Measurements from ENCODE around the gene TNFRSF9. TPM values are rescaled to one million over a fixed set of nuclear protein-coding genes. Genes with fewer than 3 reads are reported as not detected.
"Not testable (repeated sequence)": the region's sequence is repeated elsewhere in the genome, so short reads cannot be mapped to it uniquely, and the experiment has no call there.

The TNFRSF9 gene
- 0.13 TPM in 2 replicates for total RNA-seq

DNA sequence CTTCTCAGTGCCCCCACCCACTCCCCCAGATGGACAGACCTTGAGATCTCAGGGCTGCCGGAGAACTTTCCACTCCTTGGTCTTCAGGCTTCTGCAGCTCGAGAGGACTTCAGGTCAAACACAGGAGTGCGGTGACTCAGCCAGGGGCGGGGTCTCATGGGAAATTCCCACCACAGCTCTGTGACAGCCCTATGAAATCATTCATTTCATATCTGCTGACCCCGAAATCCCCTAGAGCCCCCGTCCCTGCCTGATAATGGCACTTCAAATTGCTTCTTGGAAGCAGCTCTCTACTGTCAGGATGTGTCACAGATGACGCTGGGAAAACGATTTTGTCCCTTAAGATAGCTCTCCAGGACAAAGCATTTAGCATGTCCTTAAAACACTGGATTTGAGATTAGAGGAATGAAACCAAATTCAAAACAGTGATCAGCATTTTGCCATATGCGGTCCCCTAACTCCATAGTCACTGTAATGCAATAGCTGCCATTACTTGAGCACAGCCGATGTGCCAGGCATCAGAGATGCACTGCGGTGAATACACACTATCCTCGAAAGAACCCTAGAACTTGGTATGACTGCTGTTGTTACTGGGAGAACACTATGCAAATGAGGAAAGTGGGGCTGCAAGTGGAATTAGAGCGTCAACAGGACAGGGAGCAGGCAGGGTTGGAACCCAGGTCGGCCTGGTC, at the start of gene TNFRSF9:
Gene TNFRSF9, minus strand, starts transcription at position 95 of the 692 bp plus-strand sequence. CDS start 845 bp downstream, outside the sequence.
- peak in 1 of 2 donors; percentile 58 for DNase-seq (ENCODE audit: low read depth in 2 of 2)

DNA sequence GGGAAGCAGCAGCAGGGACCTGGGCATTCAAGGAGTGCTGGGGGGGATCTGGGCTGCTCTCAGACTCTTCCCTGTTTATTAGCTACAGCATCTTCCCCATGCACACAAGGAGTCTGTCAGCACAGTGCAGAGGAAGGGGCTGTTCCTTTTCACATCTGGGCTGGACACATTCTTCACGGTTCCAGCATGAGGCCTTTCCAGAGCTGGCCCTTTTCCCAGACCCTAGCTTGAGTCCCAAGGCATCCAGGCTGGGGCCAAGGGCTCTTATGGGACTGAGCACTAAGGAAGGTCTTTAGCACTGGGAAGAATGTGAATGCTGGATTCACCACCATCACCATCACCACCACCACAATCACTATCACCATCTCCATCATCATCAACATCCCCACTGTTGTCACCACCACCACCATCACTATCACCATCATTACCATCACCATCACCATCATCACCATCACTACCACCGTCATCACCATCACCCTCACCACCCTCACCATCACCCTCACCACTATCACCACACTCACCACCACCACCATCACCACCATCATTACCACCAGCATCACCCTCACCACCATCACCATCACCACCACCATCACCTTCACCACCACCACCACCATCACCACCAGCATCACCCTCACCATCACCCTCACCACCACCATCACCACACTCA, 49.3 kb upstream of the TNFRSF9 start:
- DNase-seq (ENCODE audit: low read depth in 2 of 2), result no peak

DNA sequence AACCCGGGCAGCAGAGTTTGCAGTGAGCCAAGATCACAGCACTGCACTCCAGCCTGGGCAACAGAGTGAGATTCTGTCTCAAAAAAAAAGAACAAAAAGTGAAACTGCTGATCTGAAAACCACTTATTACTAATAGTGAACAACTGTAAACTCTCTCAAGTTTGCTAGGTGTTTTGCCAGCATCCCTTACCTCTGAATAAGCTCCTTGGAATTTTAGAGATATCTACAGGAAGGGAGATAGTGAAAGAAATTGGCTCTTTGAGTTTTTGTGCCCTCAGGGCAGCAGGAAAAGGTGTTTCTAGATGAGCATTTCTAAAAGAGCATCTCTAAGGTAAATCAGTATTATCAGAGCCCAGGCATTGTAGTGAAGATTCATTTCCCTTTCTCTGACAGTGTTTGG, 47.9 kb upstream of the TNFRSF9 start:
- DNase-seq (ENCODE audit: low read depth in 2 of 2), result no peak

DNA sequence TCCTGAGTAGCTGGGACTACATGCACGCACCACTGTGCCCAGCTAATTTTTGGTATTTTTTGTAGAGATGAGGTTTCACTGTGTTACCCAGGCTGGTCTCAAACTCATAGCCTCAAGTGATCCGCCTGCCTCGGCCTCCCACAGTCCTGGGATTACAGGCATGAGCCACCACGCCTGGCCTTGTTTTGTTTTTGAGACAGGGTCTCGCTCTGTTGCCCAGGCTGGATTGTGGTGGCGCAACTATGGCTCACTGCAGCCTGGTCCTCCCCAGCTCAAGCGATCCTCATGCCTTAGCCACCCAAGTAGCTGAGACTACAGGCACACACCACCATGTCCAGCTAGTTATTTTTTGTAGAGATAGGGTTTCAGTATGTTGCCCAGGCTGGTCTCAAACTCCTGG, 46.9 kb upstream of the TNFRSF9 start:
- DNase-seq (ENCODE audit: low read depth in 2 of 2), result no peak

DNA sequence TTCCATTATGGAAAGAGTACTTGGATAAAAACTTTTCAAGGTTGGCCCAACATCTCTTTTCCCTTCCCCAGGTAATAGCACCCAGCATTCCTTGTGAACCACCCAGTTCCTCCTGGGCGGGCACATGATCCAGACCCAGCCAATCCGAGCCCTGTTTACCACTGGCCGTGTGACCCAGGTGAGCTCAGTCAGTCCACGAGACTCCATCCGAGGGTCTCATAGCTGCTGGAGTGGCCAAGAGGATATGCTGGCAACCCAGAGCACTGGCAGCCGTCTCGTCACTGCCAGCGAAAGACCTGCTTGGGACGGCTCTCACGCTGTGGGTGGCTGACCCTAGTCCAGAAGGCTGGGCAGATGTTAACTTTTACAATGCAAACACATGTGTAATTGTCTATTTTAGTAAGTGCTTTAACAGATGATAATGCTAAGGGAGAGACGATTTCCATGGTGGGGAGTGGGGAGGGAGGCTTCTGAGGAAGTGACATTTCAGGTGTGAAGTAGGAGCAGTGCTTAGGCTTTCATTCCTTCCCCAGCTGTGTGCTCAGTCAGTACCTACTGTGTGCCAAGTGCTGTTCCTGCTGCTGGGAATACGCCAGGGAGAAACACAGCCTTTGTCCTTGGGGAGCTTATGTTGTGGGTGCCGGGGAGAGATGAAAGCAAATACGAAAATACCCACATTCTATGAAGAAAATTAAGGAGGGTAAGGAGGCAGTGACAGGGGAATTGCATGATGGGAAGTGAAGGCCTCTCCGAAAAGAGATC, 45.4 kb upstream of the TNFRSF9 start:
- no peak for DNase-seq (ENCODE audit: low read depth in 2 of 2)

DNA sequence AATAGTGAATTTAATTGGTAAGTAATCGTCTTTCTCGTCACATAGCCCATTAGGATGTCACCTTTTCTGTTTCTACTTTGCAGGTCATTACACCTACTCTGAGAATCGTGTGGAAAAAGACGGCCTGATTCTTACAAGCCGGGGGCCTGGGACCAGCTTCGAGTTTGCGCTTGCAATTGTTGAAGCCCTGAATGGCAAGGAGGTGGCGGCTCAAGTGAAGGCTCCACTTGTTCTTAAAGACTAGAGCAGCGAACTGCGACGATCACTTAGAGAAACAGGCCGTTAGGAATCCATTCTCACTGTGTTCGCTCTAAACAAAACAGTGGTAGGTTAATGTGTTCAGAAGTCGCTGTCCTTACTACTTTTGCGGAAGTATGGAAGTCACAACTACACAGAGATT, 44.2 kb upstream of the TNFRSF9 start:
- no peak for DNase-seq (ENCODE audit: low read depth in 2 of 2)

DNA sequence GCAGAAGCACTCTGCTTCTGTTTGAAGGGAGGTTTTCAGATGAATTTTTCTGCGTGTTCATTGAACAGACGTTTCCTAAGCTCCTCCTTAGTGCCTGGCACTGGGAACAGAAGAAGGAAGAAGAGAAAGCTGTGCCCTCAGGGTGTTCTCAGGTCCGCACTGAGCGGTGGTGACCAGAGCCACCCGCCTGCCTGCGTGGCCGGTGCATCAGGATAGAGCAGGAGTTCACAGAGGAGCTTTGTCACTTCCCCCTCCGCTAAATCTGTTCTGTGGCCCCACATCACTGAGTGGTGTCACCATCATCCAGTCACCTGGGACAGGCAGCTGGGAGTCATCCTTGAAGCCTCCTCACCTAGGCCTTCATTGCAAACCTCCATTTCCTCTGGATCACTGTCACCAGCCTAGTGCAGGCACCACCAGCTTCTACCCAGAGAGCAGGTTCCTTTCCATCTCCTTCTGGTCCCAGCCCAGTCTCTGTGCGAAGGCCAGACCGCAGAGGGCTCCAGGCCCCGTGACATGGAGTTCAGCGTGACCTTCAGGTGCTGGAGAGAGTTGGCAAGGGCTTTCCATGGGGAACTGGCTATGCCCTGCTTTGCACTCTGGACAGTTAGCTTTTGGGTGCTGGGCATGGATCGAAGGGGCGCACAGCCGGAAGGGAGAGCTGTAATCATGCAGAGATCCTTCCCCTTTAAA, 42.6 kb upstream of the TNFRSF9 start:
- DNase-seq (ENCODE audit: low read depth in 2 of 2), result no peak

DNA sequence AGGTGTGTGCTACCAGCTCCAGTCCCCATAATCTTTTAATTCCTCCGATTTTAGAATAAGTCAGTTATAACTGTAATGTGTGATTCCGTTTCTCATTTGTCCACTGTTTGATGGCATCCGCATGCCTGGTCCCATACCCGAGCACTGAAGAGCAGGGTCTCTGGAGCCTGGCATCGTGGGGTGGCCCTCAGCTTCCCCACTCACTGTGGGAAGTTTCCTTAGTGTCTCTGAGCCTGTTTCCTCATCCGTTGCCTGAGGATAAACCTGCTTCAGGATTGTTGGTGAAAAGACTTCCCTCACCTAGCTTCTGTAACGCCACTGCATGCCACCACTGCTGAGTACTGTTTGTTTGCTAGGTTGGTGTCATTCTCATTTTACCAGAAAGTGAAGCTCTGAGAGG, 40.3 kb upstream of the TNFRSF9 start:
- DNase-seq (ENCODE audit: low read depth in 2 of 2), result no peak

DNA sequence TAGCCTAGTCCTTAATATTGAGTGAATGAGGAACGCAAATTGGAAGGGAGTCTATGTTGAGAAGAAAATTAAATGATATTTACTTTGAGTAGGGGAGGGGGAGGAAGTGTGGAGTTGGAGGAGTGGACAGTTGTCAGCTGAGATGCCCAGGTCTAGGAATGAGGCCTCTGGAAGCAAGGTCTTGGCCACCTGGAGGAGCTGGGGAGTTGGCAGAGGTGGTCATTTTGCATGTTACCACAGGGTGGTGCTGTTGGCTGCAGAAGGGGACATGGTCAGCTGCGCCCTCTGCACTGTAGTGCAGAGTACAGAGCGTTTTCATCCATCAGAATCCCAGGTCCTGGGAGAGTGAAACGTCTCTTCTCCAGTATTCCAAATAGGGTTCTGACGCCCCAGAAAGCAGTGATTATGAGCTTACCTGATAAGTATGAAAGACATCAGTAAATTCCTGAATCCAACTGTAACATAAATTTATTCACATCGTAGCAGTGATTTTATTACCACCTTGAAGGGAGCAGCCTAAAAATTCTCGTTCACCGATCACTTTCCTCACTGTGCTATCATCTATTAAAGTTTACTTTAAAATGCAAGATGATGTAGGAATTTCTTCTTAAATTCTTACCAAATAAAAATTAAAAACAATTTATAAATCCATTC, 34.7 kb upstream of the TNFRSF9 start:
- DNase-seq (ENCODE audit: low read depth in 2 of 2), result peak; percentile 56 to 84

DNA sequence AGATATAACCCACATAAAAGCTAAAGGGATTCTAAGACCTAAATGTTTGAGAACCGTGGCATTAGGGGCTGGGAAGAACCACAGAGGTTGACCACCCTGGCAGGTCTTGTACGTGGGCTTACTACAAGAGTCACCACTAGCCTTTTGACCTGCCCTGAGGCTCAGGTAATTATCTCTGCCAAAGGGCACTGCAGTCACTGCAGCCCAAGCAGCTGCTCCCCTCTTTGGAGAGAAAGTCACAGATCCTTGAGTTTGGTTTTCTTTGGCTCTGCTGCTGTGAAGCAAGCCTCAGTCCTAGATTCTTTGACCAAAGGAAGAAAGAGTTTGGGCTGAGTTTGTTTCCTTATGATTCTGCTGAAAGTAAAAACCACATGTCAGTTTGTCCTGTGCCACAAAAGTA, 32.4 kb upstream of the TNFRSF9 start:
- DNase-seq (ENCODE audit: low read depth in 2 of 2), result no peak

DNA sequence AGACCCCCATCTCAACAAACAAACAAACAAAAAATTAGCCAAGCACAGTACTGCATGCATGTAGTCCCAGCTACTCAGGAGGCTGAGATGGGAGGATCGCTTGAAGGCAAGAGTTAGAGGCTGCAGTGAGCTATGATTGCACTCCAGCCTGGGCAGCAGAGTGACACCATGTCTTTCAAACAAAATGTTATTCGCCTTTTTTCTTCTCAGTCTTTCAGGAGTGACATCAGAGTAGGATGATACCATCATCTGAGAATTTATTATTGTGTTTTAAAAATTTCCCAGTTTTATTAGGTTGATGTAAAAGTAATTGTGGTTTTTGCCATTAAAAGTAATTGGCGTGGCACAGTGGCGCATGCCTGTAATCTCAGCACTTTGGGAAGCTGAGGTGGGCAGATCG, 31.6 kb upstream of the TNFRSF9 start:
- no peak for DNase-seq (ENCODE audit: low read depth in 2 of 2)

DNA sequence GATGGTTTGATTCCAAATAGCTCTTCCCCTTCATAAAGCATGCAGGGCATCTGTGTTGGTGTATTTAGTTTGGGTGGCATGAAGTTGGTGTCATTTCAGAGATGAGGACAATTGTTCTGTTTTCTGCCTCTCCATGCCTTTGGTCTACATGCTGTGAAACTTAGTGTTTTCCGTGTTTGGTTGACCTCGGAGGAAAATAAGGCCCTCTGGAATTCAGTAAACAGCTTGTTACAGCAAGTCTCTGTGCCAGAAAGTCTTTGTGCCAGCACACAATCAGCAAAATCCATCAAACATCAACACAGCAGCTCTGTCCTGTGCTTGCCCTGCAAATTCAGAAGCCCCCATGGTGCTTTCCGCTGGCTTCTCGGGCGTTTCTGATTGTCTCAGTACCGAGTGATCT, 30.4 kb upstream of the TNFRSF9 start:
- peak; percentile 47 to 78 for DNase-seq (ENCODE audit: low read depth in 2 of 2)

DNA sequence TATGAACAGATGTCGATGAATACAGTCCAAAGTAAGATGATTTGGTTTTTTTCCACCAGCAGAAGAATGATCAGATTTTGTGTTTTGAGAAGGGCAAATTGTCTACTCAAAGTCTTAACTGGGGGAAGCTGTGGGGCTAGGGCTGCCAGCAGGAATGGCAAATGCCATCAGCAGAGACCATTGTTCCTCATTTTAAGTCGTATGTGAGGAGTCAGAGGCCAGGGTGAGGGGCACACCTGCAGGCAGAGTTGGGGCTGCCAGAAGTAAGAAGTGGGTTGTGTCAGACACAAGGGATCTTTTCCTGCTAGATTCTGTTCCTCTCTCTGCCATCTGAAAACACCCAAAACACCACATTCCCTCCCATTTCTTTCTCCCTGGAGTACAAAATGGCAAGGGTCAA, 29.6 kb upstream of the TNFRSF9 start:
- DNase-seq (ENCODE audit: low read depth in 2 of 2), result no peak

DNA sequence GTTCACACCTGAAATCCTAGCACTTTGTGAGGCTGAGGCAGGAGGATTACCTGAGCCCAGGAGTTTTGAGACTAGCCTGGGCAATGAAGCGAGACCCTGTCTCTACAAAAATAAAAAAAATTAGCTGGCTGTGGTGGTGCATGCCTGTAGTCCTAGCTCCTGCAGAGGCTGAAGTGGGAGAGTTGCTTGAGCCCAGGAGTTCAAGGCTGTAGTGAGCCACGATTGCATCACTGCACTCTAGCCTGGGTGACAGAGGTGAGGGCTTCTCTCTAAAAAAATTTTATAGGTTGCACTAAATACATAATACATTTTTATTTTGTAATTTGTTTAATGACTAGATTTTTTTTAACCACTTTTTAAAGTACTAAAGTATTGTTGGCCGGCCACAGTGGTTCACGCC, 27.0 kb upstream of the TNFRSF9 start:
- no peak for DNase-seq (ENCODE audit: low read depth in 2 of 2)

DNA sequence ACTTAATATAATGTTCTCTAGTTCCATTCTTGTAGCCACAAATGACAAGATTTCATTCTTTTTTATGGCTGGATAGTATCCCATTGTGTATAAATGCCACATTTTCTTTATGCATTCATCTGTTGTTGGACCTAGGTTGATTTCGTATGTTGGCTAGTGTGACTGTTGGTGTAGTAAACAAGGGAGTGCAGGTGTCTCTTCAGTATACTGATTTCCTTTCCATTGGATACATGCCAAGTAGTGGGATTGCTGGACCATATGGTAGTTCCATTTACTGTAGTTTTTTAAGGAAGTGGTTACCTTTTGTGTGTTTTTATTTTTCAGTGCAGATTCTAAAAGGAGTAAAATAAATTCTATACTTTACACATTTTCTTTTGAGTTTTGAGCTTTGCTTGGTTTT, 26.6 kb upstream of the TNFRSF9 start:
- peak; percentile 46 to 52 for DNase-seq (ENCODE audit: low read depth in 2 of 2)

DNA sequence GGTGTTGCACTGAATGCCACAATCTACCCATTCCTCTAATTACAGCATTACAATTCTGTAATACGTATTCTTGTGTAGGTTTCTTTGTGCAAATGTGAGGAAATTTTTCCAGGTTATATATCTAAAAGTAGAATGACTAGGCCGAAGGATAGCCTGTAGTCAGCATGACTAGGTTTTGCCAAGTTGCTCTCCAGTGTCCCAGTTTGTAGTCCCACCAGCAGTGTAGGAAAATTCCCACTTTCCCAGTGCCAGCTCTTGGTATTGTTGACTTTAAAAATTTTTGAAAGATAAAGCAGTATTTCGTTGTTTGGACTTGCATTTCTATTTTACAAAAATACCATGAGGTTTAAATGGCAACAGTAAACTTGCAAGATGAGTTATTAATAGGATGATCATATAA, 23.8 kb upstream of the TNFRSF9 start:
- no peak for DNase-seq (ENCODE audit: low read depth in 2 of 2)

DNA sequence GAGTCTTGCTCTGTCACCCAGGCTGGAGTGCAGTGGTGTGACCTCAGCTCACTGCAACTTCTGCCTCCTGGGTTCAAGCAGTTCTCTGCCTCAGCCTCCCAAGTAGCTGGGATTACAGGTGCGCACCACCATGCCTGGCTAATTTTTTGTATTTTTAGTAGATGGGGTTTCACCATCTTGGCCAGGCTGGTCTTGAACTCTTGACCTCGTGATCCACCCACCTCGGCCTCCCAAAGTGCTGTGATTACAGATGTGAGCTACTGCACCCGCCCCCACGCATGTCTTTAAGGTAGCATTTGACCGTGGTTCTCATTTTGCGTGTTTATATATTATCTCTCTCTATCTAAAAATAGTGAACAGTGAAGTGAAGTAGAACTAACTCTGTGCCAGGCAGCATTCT, 23.2 kb upstream of the TNFRSF9 start:
- not testable (repeated sequence) for DNase-seq (ENCODE audit: low read depth in 2 of 2)

DNA sequence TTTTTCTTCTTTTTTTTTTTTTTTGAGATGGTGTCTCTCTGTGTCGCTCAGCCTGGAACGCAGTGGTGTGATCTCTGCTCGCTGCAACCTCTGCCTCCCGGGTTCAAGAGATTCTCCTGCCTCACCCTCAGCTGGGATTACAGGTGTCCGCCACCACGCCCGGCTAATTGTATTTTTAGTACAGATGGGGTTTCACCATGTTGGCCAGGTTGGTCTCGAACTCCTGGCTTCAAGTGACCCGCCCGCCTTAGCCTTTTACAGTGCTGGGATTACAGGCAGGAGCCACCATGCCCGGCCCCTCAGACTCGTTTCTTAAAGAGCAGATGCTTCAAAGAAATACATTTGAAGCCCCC, 22.7 kb upstream of the TNFRSF9 start:
- DNase-seq (ENCODE audit: low read depth in 2 of 2), result not testable (repeated sequence)

DNA sequence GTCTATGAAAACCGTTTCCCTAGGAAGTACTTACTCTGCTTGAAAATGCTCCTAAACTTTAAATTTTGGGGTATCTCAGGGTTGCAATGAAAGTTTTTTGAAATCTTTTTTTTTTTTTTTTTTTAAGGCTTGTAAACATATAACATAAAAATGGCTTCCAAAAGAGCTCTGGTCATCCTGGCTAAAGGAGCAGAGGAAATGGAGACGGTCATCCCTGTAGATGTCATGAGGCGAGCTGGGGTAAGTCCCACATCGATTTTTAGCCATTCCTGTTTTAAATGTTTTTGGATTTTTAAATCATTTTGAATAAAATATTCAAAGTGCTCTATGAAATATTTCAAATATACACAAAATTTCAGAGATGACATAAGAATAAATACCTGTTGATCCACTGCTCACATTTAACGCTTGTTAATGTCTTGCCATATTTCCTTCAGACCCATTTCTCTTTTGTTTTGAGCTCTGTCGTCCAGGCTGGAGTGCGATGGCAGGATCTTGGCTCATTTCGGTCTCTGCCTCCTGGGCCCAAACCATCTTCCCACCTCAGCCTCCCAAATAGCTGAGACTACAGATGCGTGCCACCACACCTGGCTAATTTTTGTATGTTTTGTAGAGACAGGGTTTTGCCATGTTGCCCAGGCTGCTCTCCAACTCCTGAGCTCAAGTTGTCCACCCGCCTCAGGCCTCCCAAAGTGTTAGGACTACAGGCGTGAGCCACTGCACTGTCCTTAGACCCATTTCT, 22.2 kb upstream of the TNFRSF9 start:
- DNase-seq (ENCODE audit: low read depth in 2 of 2), result no peak

DNA sequence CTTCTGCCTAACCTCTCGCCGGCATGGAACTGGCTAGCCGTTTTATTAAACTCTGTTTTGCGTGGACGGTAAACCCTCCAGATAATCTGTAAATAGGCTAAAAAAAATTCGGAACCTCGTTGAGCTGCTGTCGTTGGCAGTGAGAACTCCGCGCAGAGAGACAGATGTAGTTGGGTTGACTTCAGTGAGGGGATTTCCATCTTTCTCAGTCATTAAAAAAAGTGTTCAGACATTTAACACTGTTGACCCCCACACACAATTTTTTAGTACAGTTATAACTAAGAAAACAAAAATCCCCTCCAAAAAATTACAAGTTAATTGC, 21.3 kb upstream of the TNFRSF9 start:
- no peak for DNase-seq (ENCODE audit: low read depth in 2 of 2)

Data from dermis microvascular lymphatic vessel endothelial cell (primary cell).